Stimulated activated CD4-positive, alpha-beta T cell treated with anti-CD3 and anti-CD28 coated beads, Interleukin-4, amount 100 ng/mL, for 1 hour (primary cell): ENCODE measurements around the gene BCL2L2.

Experiments used
- DNase-seq: peaks from one replicate; pipeline ENCODE4 v3.0.0-alpha.2; 2020

The BCL2L2 gene

DNA sequence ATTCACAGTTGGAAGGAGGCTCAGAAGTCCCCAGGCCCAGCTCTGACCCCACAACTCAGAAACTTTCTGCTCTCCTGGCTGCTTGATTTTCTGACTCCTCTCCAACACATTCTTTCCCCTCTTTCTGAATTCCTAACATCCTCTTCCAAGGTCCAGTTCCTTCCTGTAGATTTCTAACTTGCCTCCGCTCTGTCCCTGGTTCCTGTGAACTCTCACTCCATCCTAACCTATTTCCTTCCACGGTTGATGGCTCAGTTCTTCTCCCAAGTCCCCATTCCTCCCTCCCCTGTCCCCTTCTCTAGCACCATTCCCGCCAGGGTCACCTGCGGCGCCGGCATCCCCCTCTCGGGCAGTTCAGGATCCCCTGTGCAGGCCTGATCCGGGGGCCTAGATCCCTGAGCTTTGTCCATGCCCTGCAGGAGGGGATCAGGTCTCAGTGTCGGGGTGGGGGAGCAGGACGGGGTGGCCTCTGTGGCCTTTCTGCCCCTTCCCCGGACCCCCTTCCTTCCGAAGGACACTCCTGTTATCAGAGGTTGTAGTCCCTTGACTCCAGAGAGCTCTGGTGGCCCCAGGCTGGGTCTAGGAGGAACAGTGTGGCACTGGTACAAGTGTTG, 52.0 kb downstream of the BCL2L2 start:
- no peak for DNase-seq

GRCh38 chr14:23359167-23359626, 52.6 kb downstream of the BCL2L2 start:
- no peak for DNase-seq

DNA sequence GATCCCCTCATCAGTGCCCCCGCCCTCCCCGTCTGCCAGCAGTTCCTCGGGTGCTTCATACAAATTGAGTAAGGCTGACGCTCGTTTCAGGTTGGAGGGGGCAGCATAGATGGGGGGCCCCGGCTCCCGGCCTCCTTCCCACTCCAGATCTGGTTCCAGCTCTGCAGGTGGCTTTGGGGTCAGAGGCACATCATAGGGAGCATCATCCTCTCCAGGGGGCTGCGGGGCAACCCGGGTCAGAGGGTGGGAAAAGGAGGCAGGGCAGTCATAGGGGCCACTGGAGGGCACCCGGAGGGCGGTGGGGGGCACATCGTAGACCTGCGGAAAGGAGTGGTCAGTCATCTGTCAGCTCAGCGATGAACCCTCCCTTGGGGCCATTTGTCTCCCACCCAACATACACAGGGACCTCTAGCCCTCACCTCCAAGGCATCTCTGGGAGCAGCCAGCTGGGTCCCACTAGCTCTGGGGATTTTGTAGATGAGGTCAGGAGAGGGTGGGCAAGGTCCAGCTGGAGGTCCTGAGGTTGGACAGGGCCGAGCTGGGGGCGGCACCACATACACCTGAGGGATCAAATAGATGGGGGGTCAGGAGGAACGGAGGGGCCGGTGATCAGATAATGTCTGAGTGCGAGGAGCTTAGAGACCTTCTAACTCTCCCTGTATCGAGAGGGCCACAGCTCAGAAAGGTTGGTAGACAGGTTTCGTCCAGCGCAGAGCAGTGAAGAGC, 53.3 kb downstream of the BCL2L2 start:
- no peak for DNase-seq

- no peak for DNase-seq
These were observed 53.9 kb downstream of the BCL2L2 start for GRCh38 chr14:23360496-23360895.

- no peak for DNase-seq
These were observed 54.7 kb downstream of the BCL2L2 start for GRCh38 chr14:23361320-23361719.
